ENCODE measurements around the gene SCRN2. TPM values are rescaled to one million over a fixed set of nuclear protein-coding genes. Genes with fewer than 3 reads are reported as not detected.
A peak's percentile ranks its signal among the peaks of the same experiment; 100 is the strongest.

SCRN2 gene
- total and polyA plus RNA-seq, 2 of the 8 experiments (the other 6 are each of a cell fraction or from before 2014, with no cell fraction given): 24.4 to 42.3 TPM

- Histone ChIP-seq H2BK20ac (ENCODE audit: low read length) (no peak overlapping the region), H2BK120ac (replicated peaks; ENCODE audit: low read depth, low read length) (no peak overlapping the region), H3K9ac (replicated peaks in 1 of 4; ENCODE audit: extremely low read depth in 1 of 4, low read depth in 3 of 4, low read length in 3 of 4) (no peak overlapping the region), H3K56ac (replicated peaks; ENCODE audit: insufficient read length, low read depth, low read length) (no peak overlapping the region), H3K18ac (ENCODE audit: extremely low read depth, low read length) (no peak overlapping the region; the same call in 1 of the 2 replicates), H3K27me3 (replicated peaks in 1 of 4; ENCODE audit: control insufficient read depth in 3 of 4, extremely low read depth in 1 of 4, insufficient read depth in 3 of 4, low read length in 3 of 4) (peaks cover 3 to 19% (median 16%) of the 10 kb centered on the region in 4 experiments; a peak in 5 of 7 replicates), H2AFZ (ENCODE audit: low read length) (no peak overlapping the region), H3K23me2 (ENCODE audit: low read depth, low read length) (peaks cover under 1% of the 10 kb centered on the region; the same call in 1 of the 2 replicates), H3K23ac (ENCODE audit: insufficient read length) (no peak overlapping the region), H3K27ac (ENCODE audit: low read depth, low read length) (no peak overlapping the region), H3K4me2 (ENCODE audit: insufficient read depth in 1 of 2, low read depth in 2 of 2, low read length in 2 of 2) (no peak overlapping the region), H3K14ac (ENCODE audit: insufficient read length) (no peak overlapping the region), H2BK5ac (ENCODE audit: low read depth, low read length) (no peak overlapping the region), H2BK15ac (ENCODE audit: low read length) (no peak overlapping the region), H3K79me1 (ENCODE audit: low read depth, low read length) (no peaks in the 10 kb centered on the region), H4K5ac (ENCODE audit: insufficient read length, low read depth, low read length) (no peak overlapping the region), H4K91ac (replicated peaks; ENCODE audit: insufficient read length, low read length) (no peak overlapping the region), H3K36me3 (ENCODE audit: control insufficient read depth in 2 of 4, insufficient read depth in 4 of 4, low read length in 3 of 4) (no peaks in the 10 kb centered on the region), H3K4me1 (replicated peaks in 1 of 4; ENCODE audit: control insufficient read depth in 3 of 4, insufficient read depth in 4 of 4, low read length in 3 of 4) (peaks cover 4 to 10% (median 9%) of the 10 kb centered on the region in 4 experiments), H2AK5ac (ENCODE audit: low read depth, low read length) (0 out of 2 replicates have a peak overlapping the region, but pooled peaks have one; percentile 24), H3K4ac (replicated peaks; ENCODE audit: insufficient read length, low read depth, low read length) (no peak overlapping the region), H2BK12ac (ENCODE audit: low read depth, low read length) (no peak overlapping the region), H3K4me3 (ENCODE audit: extremely low read depth in 1 of 4, insufficient read depth in 2 of 4, low read depth in 3 of 4, low read length in 4 of 4) (no peak overlapping the region), H4K20me1 (replicated peaks in 1 of 2; ENCODE audit: control insufficient read depth in 1 of 2, insufficient read depth in 2 of 2, low read length in 2 of 2) (no peaks in the 10 kb centered on the region), H3K9me3 (ENCODE audit: insufficient read depth in 2 of 2, low read depth in 1 of 2, low read length in 1 of 2) (no peaks in the 10 kb centered on the region), H4K8ac (ENCODE audit: extremely low read depth, insufficient read depth, low read length) (no peak overlapping the region), H3K79me2 (ENCODE audit: control insufficient read depth in 1 of 2, insufficient read depth in 2 of 2, low read length in 2 of 2) (no peaks in the 10 kb centered on the region)
- no peak for TF ChIP-seq GABPA (IDR thresholded peaks at IDR 0.05; ENCODE audit: borderline replicate concordance, insufficient read depth, low read length)
- TF ChIP-seq CBX8 (IDR thresholded peaks at IDR 0.05; ENCODE audit: borderline replicate concordance, low read depth, low read length): no peak
- no peak for TF ChIP-seq MAX (IDR thresholded peaks at IDR 0.05)
- WGBS, 2 experiments (ENCODE audit: extremely low coverage in 1 of 2, insufficient coverage in 1 of 2, insufficient read length in 1 of 2, insufficient replicate concordance in 2 of 2, low coverage in 1 of 2, low lambda C conversion rate in 2 of 2, missing lambda C conversion rate in 1 of 2): 82% methylated on average over 16 of the region's 20 CpGs; no CpG with 5 or more reads in 1 of the 2 experiments
- CTCF ChIA-PET (ENCODE audit: partially characterized antibody): interaction anchor here (10.7 kb wide), 1 partner anchor 18 kb away, joined by 257 read pairs; the partner anchor contains the start of genes SCRN2 and SP6
- DNase-seq (ENCODE audit: low read depth in 1 of 2, low spot score in 2 of 2) (no peak), FAIRE-seq (no peak)
- POLR2A ChIA-PET (ENCODE audit: partially characterized antibody): interaction anchor here (0.6 to 1.0 kb wide), 2 partner anchors 12 to 27 kb away, joined by 3 read pairs; no protein-coding TSS in a partner anchor
Observed at GRCh38 chr17:47866941-47867340, 25.9 kb upstream of the SCRN2 start.

Data from H1 (cell line).